Ascending aorta (tissue), 2 donors: Measurements from ENCODE around the gene PRR22. TPM values are rescaled to one million over a fixed set of nuclear protein-coding genes. Genes with fewer than 3 reads are reported as not detected.

ENCODE experiments used
- DNase-seq, 2 donors: peaks; one replicate each; pipeline ENCODE4 v3.0.0-alpha.2; 2019; ENCODE audit warnings: low spot score in 2 of 2
- H3K27ac ChIP-seq, 2 donors: fragments of 200-600 bp; sonication (generic); one replicate each; pipeline ENCODE4 v1.5.1; 2016 to 2017; ENCODE audit warnings: mild to moderate bottlenecking in 1 of 2
- H3K27me3 ChIP-seq: fragments of 200-600 bp; sonication (generic); one replicate; pipeline ENCODE4 v1.5.1; 2017
- H3K36me3 ChIP-seq, 2 donors: fragments of 200-600 bp; sonication (generic); one replicate each; pipeline ENCODE4 v1.5.1; 2016
- H3K4me1 ChIP-seq, 2 donors: fragments of 200-600 bp; sonication (generic); one replicate each; pipeline ENCODE4 v1.5.1; 2016 to 2017; ENCODE audit warnings: mild to moderate bottlenecking in 1 of 2
- H3K4me3 ChIP-seq, 2 donors: fragments of 200-600 bp; sonication (generic); one replicate each; pipeline ENCODE4 v1.5.1; 2016 to 2017; ENCODE audit warnings: mild to moderate bottlenecking in 1 of 2
- H3K9me3 ChIP-seq, 2 donors: fragments of 200-600 bp; sonication (generic); one replicate each; pipeline ENCODE4 v1.5.1; 2016
- intact Hi-C: fragments of 100-400 bp; cut with DNase I; formaldehyde crosslinking; loops from one replicate; pipeline ENCODE4 v1.15.1; 2023
- total RNA-seq: library from RNA; depleted of rRNA; stranded (reverse); fragments of >200 nt; gene quantifications from one replicate; pipeline ENCODE4 v1.1.0, GENCODE V29; 2016
- TF ChIP-seq, protein P1 (sequence below), 3 experiments: fragments of 200-600 bp in 2 of 3; fragments of 450-650 bp in 1 of 3; sonication (generic) in 2 of 3; IDR thresholded peaks; one replicate each; pipeline ENCODE4 v1.5.1; 2016 to 2019; ENCODE audit warnings: antibody characterized with exemption in 3 of 3, mild to moderate bottlenecking in 1 of 3, moderate library complexity in 1 of 3

PRR22 gene
- total RNA-seq, 1 donor from 2014 or later = 3.5 TPM

GRCh38 chr19:5801796-5802619, 17.5 kb upstream of the PRR22 start:
- Histone ChIP-seq H3K9me3 (no peaks in the 10 kb centered on the region), H3K4me1 (peaks cover 3% of the 10 kb centered on the region in 2 donors), H3K27ac (no peak overlapping the region), H3K4me3 (no peak overlapping the region), H3K36me3 (no peaks in the 10 kb centered on the region), H3K27me3 (peaks cover 16% of the 10 kb centered on the region)
- intact Hi-C loops = loop anchor here (10.0 kb wide), 1 partner anchor 223 kb away; no protein-coding TSS in a partner anchor
- TF ChIP-seq, protein P1, sequence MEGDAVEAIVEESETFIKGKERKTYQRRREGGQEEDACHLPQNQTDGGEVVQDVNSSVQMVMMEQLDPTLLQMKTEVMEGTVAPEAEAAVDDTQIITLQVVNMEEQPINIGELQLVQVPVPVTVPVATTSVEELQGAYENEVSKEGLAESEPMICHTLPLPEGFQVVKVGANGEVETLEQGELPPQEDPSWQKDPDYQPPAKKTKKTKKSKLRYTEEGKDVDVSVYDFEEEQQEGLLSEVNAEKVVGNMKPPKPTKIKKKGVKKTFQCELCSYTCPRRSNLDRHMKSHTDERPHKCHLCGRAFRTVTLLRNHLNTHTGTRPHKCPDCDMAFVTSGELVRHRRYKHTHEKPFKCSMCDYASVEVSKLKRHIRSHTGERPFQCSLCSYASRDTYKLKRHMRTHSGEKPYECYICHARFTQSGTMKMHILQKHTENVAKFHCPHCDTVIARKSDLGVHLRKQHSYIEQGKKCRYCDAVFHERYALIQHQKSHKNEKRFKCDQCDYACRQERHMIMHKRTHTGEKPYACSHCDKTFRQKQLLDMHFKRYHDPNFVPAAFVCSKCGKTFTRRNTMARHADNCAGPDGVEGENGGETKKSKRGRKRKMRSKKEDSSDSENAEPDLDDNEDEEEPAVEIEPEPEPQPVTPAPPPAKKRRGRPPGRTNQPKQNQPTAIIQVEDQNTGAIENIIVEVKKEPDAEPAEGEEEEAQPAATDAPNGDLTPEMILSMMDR (IDR thresholded peaks at IDR 0.05) = no peak
- no peak for DNase-seq

DNA sequence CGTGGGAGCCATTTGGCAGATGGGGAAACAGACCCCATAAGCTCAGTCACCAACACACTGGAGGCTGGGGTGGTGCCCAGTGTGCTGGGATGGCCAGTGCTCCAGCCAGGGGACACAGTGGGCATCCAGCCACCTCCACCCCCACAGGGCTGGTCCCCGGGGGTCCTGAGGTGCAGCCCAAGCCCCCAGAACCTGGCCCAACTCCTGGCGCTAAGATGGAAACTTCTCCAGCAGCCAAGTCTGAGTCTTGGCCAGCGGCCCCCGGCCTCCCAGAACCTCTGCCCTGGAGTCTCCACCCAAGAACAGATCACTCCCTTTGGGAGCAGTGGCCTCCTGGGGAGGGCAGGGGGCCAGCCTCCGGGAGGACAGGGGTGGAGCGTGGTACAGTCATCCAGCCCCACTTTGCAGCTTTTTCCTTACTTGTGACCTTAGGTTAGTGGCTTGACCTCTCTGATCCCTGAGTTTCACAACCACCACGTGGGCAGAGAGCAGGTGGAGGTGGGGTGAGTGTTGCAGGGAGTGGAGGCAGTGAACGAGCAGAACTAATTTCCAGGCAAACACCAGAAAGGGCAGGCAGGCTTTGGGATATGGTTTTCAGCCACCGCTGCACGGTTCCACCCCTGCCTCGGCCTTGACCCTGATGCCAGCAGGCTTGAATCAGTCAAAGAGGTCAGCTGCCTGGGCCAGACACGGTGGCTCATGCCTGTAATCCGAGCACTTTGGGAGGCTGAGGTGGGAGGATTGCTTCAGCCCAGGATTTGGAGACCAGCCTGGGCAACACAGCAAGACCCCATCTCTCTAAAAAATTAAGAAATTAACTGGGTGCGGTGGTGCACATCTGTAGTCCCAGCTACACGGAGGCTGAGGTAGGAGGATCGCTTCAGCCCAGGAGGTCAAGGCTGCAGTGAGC, 16.1 kb upstream of the PRR22 start:
- Histone ChIP-seq H3K4me1 (peaks cover 3% of the 10 kb centered on the region in 2 donors), H3K9me3 (no peaks in the 10 kb centered on the region), H3K36me3 (no peaks in the 10 kb centered on the region), H3K4me3 (no peak overlapping the region), H3K27me3 (peaks cover 14% of the 10 kb centered on the region), H3K27ac (no peak overlapping the region)
- intact Hi-C loops = loop anchor here (10.0 kb wide), 1 partner anchor 224 kb away; no protein-coding TSS in a partner anchor
- no peak for DNase-seq
- TF ChIP-seq, protein P1 (IDR thresholded peaks at IDR 0.05) = no peak

GRCh38 chr19:5799247-5800241, 15.0 kb upstream of the PRR22 start:
- no peak for DNase-seq
- no peaks in the 10 kb centered on the region for H3K9me3 ChIP-seq
- peaks cover 3% of the 10 kb centered on the region in 2 donors for H3K4me1 ChIP-seq
- intact Hi-C loops = loop anchor here (10.0 kb wide), 1 partner anchor 225 kb away; no protein-coding TSS in a partner anchor
- peaks cover 10% of the 10 kb centered on the region for H3K27me3 ChIP-seq
- TF ChIP-seq, protein P1 (IDR thresholded peaks at IDR 0.05) = no peak
- H3K36me3 ChIP-seq = no peaks in the 10 kb centered on the region
- H3K4me3 ChIP-seq = no peak overlapping the region
- no peak overlapping the region for H3K27ac ChIP-seq

- no peak for DNase-seq
- Histone ChIP-seq H3K9me3 (no peaks in the 10 kb centered on the region), H3K27ac (no peak overlapping the region), H3K4me1 (no peaks in the 10 kb centered on the region), H3K27me3 (no peaks in the 10 kb centered on the region), H3K4me3 (no peak overlapping the region), H3K36me3 (no peaks in the 10 kb centered on the region)
- TF ChIP-seq, protein P1 (IDR thresholded peaks at IDR 0.05) = no peak
- intact Hi-C loops = no loop called here
These were observed 13.7 kb upstream of the PRR22 start for GRCh38 chr19:5798244-5798643.
